ENCODE results near the gene UNC79. TPM values are rescaled to one million over a fixed set of nuclear protein-coding genes. Genes with fewer than 3 reads are reported as not detected.

UNC79 gene
- total RNA-seq, 1 donor from 2014 or later: 0.18 TPM

- ATAC-seq (no peak), DNase-seq (no peak)
- H3K9me3 ChIP-seq: no peaks in the 10 kb centered on the region
- no peaks in the 10 kb centered on the region for H3K4me1 ChIP-seq
- no peaks in the 10 kb centered on the region for H3K36me3 ChIP-seq
- intact Hi-C loops (cut with DNase I): no loop called here
- no peak overlapping the region for H3K4me3 ChIP-seq
- H3K27ac ChIP-seq: no peak overlapping the region
- no peaks in the 10 kb centered on the region for H3K27me3 ChIP-seq (ENCODE audit: low read depth)
- no peak for TF ChIP-seq CTCF (IDR thresholded peaks at IDR 0.05)
Measured at GRCh38 chr14:93675651-93676050, 244.9 kb downstream of the UNC79 start.

DNA sequence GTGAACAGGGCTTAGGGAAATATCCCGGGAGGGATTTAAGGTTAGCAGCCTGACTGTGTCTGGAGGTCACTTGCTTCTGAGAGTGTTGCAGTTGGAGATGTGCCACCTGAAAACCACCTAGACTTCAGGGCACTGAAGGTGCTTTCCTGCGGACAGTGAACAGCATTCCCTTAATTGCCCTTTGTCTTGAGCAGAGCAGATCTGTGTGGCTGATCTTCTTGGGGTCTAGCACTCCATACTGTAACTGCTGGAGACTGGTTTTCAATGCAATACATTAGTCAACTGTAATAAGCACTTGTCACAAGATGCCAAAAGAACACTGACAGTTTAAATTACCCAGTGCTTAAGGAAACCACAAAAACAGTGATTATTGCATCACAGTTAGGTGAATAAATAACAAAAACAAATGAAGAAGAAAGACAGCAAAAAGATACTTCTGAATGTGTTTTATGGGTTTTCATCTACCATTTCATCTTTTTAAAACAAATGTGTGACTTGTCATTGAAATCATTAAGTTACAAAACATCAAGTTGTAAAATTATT lies 245.7 kb downstream of the UNC79 start:
- no peak for DNase-seq
- Histone ChIP-seq H3K27me3 (ENCODE audit: low read depth) (no peaks in the 10 kb centered on the region), H3K27ac (no peak overlapping the region), H3K36me3 (no peaks in the 10 kb centered on the region), H3K4me1 (no peaks in the 10 kb centered on the region), H3K4me3 (no peak overlapping the region), H3K9me3 (no peaks in the 10 kb centered on the region)
- intact Hi-C loops (cut with DNase I): no loop called here
- TF ChIP-seq CTCF (IDR thresholded peaks at IDR 0.05): no peak
- ATAC-seq: no peak

GRCh38 chr14:93682459-93682858 lies 251.7 kb downstream of the UNC79 start:
- Histone ChIP-seq H3K4me1 (no peaks in the 10 kb centered on the region), H3K9me3 (no peaks in the 10 kb centered on the region)
- no peak for TF ChIP-seq CTCF (IDR thresholded peaks at IDR 0.05)

GRCh38 chr14:93683226-93683625 lies 252.5 kb downstream of the UNC79 start:
- no peak overlapping the region for H3K4me3 ChIP-seq
- H3K27me3 ChIP-seq (ENCODE audit: low read depth): no peaks in the 10 kb centered on the region
- H3K9me3 ChIP-seq: no peaks in the 10 kb centered on the region
- no peak for DNase-seq
- no peak for TF ChIP-seq CTCF (IDR thresholded peaks at IDR 0.05)
- no peaks in the 10 kb centered on the region for H3K36me3 ChIP-seq
- H3K4me1 ChIP-seq: no peaks in the 10 kb centered on the region
- no peak overlapping the region for H3K27ac ChIP-seq
- intact Hi-C loops (cut with DNase I): no loop called here
- no peak for ATAC-seq

More at GRCh38 chr14:93682459-93682858, 251.7 kb downstream of the UNC79 start:
- no peak overlapping the region for H3K4me3 ChIP-seq
- DNase-seq (no peak), ATAC-seq (no peak)
- no peak overlapping the region for H3K27ac ChIP-seq
- H3K27me3 ChIP-seq (ENCODE audit: low read depth): no peaks in the 10 kb centered on the region
- intact Hi-C loops (cut with DNase I): no loop called here
- no peaks in the 10 kb centered on the region for H3K36me3 ChIP-seq

- Histone ChIP-seq H3K36me3 (no peaks in the 10 kb centered on the region), H3K4me1 (no peaks in the 10 kb centered on the region), H3K27ac (no peak overlapping the region), H3K4me3 (no peak overlapping the region), H3K27me3 (ENCODE audit: low read depth) (peaks cover 3% of the 10 kb centered on the region), H3K9me3 (no peaks in the 10 kb centered on the region)
- intact Hi-C loops (cut with DNase I): no loop called here
- TF ChIP-seq CTCF (IDR thresholded peaks at IDR 0.05): no peak
- ATAC-seq (no peak), DNase-seq (no peak)
Measured at GRCh38 chr14:93685121-93685895, 254.6 kb downstream of the UNC79 start.

Measured in lower lobe of right lung (tissue), 2 donors.